Loucy (cell line): ENCODE data around the gene DHRS7B.

Experiments
- H2AFZ ChIP-seq: fragments of 200-600 bp; sonication (generic); 2 replicates; pipeline ENCODE4 v1.6.0; 2016; ENCODE audit warnings: antibody characterized with exemption, mild to moderate bottlenecking, low read length, moderate library complexity
- H3F3A ChIP-seq: fragments of 200-600 bp; 2 replicates; pipeline ENCODE4 v1.6.0; 2016; ENCODE audit warnings: antibody characterized with exemption, low read depth, mild to moderate bottlenecking
- H3K27me3 ChIP-seq: fragments of 200-600 bp; sonication (generic); 2 replicates; pipeline ENCODE4 v1.6.1; 2014; ENCODE audit warnings: low read length, mild to moderate bottlenecking; ENCODE audit not compliant: insufficient read depth, poor library complexity, severe bottlenecking
- H3K36me3 ChIP-seq: fragments of 200-600 bp; sonication (generic); 2 replicates; pipeline ENCODE4 v1.6.1; 2016; ENCODE audit warnings: low read length; ENCODE audit not compliant: insufficient read depth
- H3K4me1 ChIP-seq: fragments of 200-600 bp; sonication (generic); 2 replicates; pipeline ENCODE4 v1.5.1; 2014; ENCODE audit warnings: low read length, mild to moderate bottlenecking; ENCODE audit not compliant: insufficient read depth, poor library complexity, severe bottlenecking
- H3K4me2 ChIP-seq: fragments of 200-600 bp; sonication (generic); 2 replicates; pipeline ENCODE4 v1.6.0; 2014; ENCODE audit warnings: antibody characterized with exemption, low read length, low read depth, mild to moderate bottlenecking; ENCODE audit not compliant: poor library complexity, severe bottlenecking
- H3K4me3 ChIP-seq: fragments of 200-600 bp; sonication (generic); 2 replicates; pipeline ENCODE4 v1.5.1; 2014; ENCODE audit warnings: low read length, mild to moderate bottlenecking, mixed read lengths; ENCODE audit not compliant: poor library complexity, severe bottlenecking
- H3K79me2 ChIP-seq: fragments of 200-600 bp; sonication (generic); 2 replicates; pipeline ENCODE4 v1.6.1; 2014; ENCODE audit warnings: low read length; ENCODE audit not compliant: insufficient read depth
- H3K9ac ChIP-seq: fragments of 200-600 bp; sonication (generic); 2 replicates; pipeline ENCODE4 v1.6.0; 2014; ENCODE audit warnings: mild to moderate bottlenecking, low read depth, low read length, moderate library complexity; ENCODE audit not compliant: poor library complexity, severe bottlenecking
- H3K9me2 ChIP-seq: fragments of 200-600 bp; sonication (generic); replicated peaks from 2 replicates; pipeline ENCODE4 v1.6.1; 2016; ENCODE audit warnings: low read depth, low read length, mixed read lengths
- H3K9me3 ChIP-seq: fragments of 200-600 bp; sonication (generic); 2 replicates; pipeline ENCODE4 v1.6.1; 2014; ENCODE audit warnings: mild to moderate bottlenecking, antibody characterized with exemption, low read length, low read depth; ENCODE audit not compliant: insufficient read depth
- H4K20me1 ChIP-seq: fragments of 200-600 bp; sonication (generic); 2 replicates; pipeline ENCODE4 v1.6.0; 2014; ENCODE audit warnings: antibody characterized with exemption, low read length, mild to moderate bottlenecking; ENCODE audit not compliant: insufficient read depth, poor library complexity, severe bottlenecking
- CTCF ChIP-seq: fragments of 200-600 bp; sonication (generic); conservative IDR thresholded peaks from 2 replicates; pipeline ENCODE4 v1.5.1; 2014; ENCODE audit warnings: mild to moderate bottlenecking, antibody characterized with exemption, low read length
- EZH2phosphoT487 ChIP-seq: fragments of 200-600 bp; IDR thresholded peaks from 2 replicates; pipeline ENCODE4 v1.6.1; 2018; ENCODE audit warnings: antibody characterized with exemption, mild to moderate bottlenecking, moderate library complexity, borderline replicate concordance

The DHRS7B gene

GRCh38 chr17:21200590-21201297 is 74.0 kb downstream of the DHRS7B start:
- peaks cover 59% of the 10 kb centered on the region for H4K20me1 ChIP-seq
- no peak overlapping the region for H3K9ac ChIP-seq
- H3K9me3 ChIP-seq, result no peaks in the 10 kb centered on the region
- no peak overlapping the region for H3K4me3 ChIP-seq
- no peak overlapping the region for H3K4me2 ChIP-seq
- H3F3A ChIP-seq, result no peaks in the 10 kb centered on the region
- no peak overlapping the region for H2AFZ ChIP-seq
- H3K36me3 ChIP-seq, result peaks cover 36% of the 10 kb centered on the region; the same call in 1 of the 2 replicates
- H3K27me3 ChIP-seq, result no peaks in the 10 kb centered on the region
- TF ChIP-seq EZH2phosphoT487 (no peak), CTCF (no peak)
- H3K79me2 ChIP-seq, result peaks cover 85% of the 10 kb centered on the region
- no peaks in the 10 kb centered on the region for H3K9me2 ChIP-seq
- H3K4me1 ChIP-seq, result no peaks in the 10 kb centered on the region

DNA sequence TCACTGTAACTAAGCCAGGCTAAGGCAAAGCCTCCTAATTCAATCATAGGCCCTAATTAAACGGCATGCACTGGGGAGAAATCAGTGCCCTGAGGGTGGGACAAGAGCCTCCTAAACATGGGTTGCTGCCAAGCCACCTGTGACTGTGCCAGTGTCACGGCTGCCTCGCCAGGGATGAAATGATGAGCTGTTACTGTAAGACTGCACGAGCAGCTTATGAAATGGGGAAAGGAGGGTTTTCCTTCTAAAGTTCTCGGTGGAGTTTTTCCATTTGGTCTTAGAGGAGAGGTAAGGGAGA is 74.5 kb downstream of the DHRS7B start:
- Histone ChIP-seq H4K20me1 (peaks cover 64% of the 10 kb centered on the region), H3K9ac (no peak overlapping the region), H3K36me3 (peaks cover 31% of the 10 kb centered on the region; the same call in 1 of the 2 replicates), H3K27me3 (no peaks in the 10 kb centered on the region), H2AFZ (no peak overlapping the region), H3K9me2 (no peaks in the 10 kb centered on the region), H3K9me3 (no peaks in the 10 kb centered on the region), H3K4me2 (no peak overlapping the region), H3K4me1 (no peaks in the 10 kb centered on the region), H3K79me2 (peaks cover 90% of the 10 kb centered on the region), H3K4me3 (no peak overlapping the region), H3F3A (no peaks in the 10 kb centered on the region)
- TF ChIP-seq EZH2phosphoT487, result no peak
- no peak for TF ChIP-seq CTCF

DNA sequence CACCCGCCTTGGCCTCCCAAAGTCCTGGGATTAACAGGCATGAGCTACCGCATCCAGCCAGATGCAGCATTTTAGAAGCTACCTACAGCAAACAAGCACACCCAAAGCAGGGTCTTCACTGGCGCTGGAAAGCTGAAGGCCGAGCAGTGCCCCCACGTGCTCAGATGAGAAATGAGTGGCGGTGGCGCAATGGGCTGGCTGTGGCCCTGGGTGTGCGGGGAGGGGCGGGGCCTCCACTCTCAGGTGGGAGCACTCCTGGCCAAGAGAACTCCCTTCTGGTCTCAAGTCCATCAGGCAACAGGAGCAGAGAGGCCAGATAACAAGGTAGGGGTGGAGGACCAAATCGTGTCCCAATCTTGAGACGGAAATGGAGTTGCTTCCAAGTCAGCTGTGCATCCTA is 75.1 kb downstream of the DHRS7B start:
- Histone ChIP-seq H4K20me1 (peaks cover 69% of the 10 kb centered on the region), H3K79me2 (peaks cover 96% of the 10 kb centered on the region), H2AFZ (no peak overlapping the region), H3K9ac (no peak overlapping the region), H3K4me3 (no peak overlapping the region), H3K9me3 (no peaks in the 10 kb centered on the region), H3K9me2 (no peaks in the 10 kb centered on the region), H3K27me3 (no peaks in the 10 kb centered on the region), H3K36me3 (peaks cover 28% of the 10 kb centered on the region; the same call in 1 of the 2 replicates), H3F3A (no peaks in the 10 kb centered on the region), H3K4me2 (no peak overlapping the region), H3K4me1 (no peaks in the 10 kb centered on the region)
- TF ChIP-seq EZH2phosphoT487, result no peak
- TF ChIP-seq CTCF, result no peak
